Skin epidermis (tissue), 12 donors: ENCODE data around the gene ABAT.

Source experiments
- H3K27ac ChIP-seq, 21 experiments: fragments of 200-600 bp; sonication (generic) in 11 of 21; one replicate each; pipeline ENCODE4 v1.5.0; 2020; ENCODE audit warnings: mild to moderate bottlenecking in 3 of 21, inconsistent platforms in 2 of 21, moderate library complexity in 2 of 21
- H3K4me3 ChIP-seq, 7 experiments: fragments of 200-600 bp; sonication (generic) in 2 of 7; one replicate each; pipeline ENCODE4 v1.5.0; 2020; ENCODE audit warnings: inconsistent platforms in 2 of 7, mild to moderate bottlenecking in 2 of 7, moderate library complexity in 1 of 7

The ABAT gene

DNA sequence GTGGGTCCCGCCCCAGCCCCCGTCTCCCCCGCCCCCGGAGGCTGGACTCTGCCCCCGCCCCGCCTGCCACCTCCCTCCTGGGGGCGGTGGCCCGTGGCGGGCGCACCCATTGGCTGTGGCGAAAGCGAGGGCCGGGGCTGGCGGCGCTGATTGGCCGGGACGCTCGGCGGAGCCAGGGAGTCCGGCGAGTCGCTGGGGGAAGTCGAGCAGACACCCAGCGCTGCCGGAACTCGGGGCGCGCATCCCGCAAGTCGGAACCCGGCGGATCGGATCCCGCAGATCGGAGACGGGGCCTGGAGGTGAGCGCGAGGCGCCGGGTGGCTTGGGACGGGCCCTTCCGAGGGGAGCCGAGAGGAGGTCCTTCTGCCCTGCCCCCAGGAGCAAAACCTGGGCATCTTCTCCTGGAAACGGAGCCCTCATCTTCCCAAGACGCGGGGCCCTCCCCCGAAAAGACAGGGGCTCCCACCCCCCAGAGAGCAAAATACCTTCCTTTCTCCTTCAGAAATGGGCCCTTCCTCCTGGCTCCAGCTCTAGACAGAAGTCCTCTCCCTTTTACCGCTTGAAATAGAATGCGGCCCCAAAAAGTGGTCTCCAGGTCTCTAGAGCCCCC lies at the start of gene ABAT:
TSS of gene ABAT (plus strand) at position 205 of the 610 bp plus-strand sequence. CDS start 61,123 bp downstream, outside the sequence.
- H3K27ac ChIP-seq: peak within 1 kb of the TSS in 10 of 21 experiments; percentile 1 to 65 (median 32)
- H3K4me3 ChIP-seq: peak within 1 kb of the TSS; percentile 51 to 60 (median 55)

- H3K27ac ChIP-seq: no peak overlapping the region
- H3K4me3 ChIP-seq: no peak overlapping the region
Observed at GRCh38 chr16:8625491-8626087, 48.8 kb upstream of the ABAT start.

GRCh38 chr16:8626946-8627345 lies 47.5 kb upstream of the ABAT start:
- no peak overlapping the region for H3K4me3 ChIP-seq

DNA sequence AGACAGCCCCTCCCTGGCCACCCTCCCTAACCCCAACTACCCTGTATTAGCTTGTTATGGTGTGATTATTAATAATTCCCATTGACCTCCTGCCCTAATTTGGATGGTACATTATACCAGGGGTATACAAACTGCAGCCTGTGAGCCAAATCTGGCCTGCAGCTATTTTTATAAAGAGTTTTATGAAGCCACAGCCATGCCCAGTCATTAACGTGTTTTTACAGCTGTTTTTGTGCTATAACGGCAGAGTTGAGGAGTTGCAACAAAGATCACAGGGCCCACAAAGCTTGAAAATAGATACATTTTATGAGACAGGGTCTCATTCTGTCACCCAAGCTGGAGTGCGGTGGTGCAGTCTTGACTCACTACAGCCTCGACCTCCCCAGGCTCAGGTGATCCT lies 47.0 kb upstream of the ABAT start:
- Histone ChIP-seq H3K4me3 (no peak overlapping the region), H3K27ac (no peak overlapping the region)

More at GRCh38 chr16:8626946-8627345, 47.5 kb upstream of the ABAT start:
- no peak overlapping the region for H3K27ac ChIP-seq

GRCh38 chr16:8628981-8629725 lies 45.3 kb upstream of the ABAT start:
- Histone ChIP-seq H3K27ac (no peak overlapping the region), H3K4me3 (no peak overlapping the region)

- Histone ChIP-seq H3K4me3 (no peak overlapping the region), H3K27ac (no peak overlapping the region)
Observed at GRCh38 chr16:8630255-8630953, 44.0 kb upstream of the ABAT start.

- Histone ChIP-seq H3K4me3 (no peak overlapping the region), H3K27ac (peak overlapping the region in 9 of 21 experiments; percentile 31 to 81 (median 62))
Observed at GRCh38 chr16:8631373-8631772, 43.0 kb upstream of the ABAT start.

GRCh38 chr16:8631818-8632465 lies 42.5 kb upstream of the ABAT start:
- H3K4me3 ChIP-seq: no peak overlapping the region
- H3K27ac ChIP-seq: peak overlapping the region in 15 of 21 experiments; percentile 24 to 81 (median 59)

- no peak overlapping the region for H3K4me3 ChIP-seq
- peak overlapping the region in 16 of 21 experiments; percentile 39 to 81 (median 61) for H3K27ac ChIP-seq
Observed at GRCh38 chr16:8632675-8633182, 41.7 kb upstream of the ABAT start.

GRCh38 chr16:8634991-8635736 lies 39.3 kb upstream of the ABAT start:
- no peak overlapping the region for H3K27ac ChIP-seq
- H3K4me3 ChIP-seq: no peak overlapping the region

DNA sequence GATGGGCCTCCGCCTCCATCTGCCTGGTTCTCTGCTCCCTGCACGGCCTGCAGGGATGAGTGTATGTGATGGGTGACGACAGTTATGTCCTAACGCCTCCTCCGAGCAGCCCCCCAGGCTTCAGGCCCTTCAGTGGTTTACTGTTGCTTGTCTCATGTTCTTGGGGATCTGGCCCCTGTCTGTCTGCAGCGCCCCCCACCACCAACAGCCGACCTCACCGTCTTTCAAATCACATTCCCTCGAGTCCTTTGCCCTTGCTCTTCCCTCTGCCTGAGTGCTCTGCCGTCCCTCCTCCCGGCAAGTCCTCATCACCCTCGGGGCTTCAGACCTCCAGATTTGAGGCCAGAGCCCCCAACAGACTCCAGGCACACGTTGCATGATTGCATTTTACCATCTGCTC lies 34.7 kb upstream of the ABAT start:
- Histone ChIP-seq H3K4me3 (no peak overlapping the region), H3K27ac (no peak overlapping the region)

- H3K27ac ChIP-seq: no peak overlapping the region
- H3K4me3 ChIP-seq: no peak overlapping the region
Observed at GRCh38 chr16:8641671-8642070, 32.7 kb upstream of the ABAT start.

- H3K27ac ChIP-seq: no peak overlapping the region
- no peak overlapping the region for H3K4me3 ChIP-seq
Observed at GRCh38 chr16:8642146-8642545, 32.3 kb upstream of the ABAT start.

GRCh38 chr16:8644211-8645140 lies 29.9 kb upstream of the ABAT start:
- Histone ChIP-seq H3K4me3 (no peak overlapping the region), H3K27ac (peak overlapping the region in 13 of 21 experiments; percentile 19 to 73 (median 55))

GRCh38 chr16:8645141-8645521 lies 29.3 kb upstream of the ABAT start:
- peak overlapping the region in 12 of 21 experiments; percentile 19 to 73 (median 55) for H3K27ac ChIP-seq
- no peak overlapping the region for H3K4me3 ChIP-seq

- Histone ChIP-seq H3K4me3 (no peak overlapping the region), H3K27ac (peak overlapping the region in 6 of 21 experiments; percentile 9 to 62 (median 40))
Observed at GRCh38 chr16:8645831-8646230, 28.6 kb upstream of the ABAT start.

GRCh38 chr16:8646326-8647053 lies 27.9 kb upstream of the ABAT start:
- Histone ChIP-seq H3K27ac (peak overlapping the region in 6 of 21 experiments; percentile 9 to 62 (median 40)), H3K4me3 (no peak overlapping the region)
